PC-3 (cell line): ENCODE results near the gene COL2A1.

ENCODE experiments used
- EZH2 ChIP-seq: fragments of 300-600 bp; sonication (generic); IDR thresholded peaks from one replicate; pipeline ENCODE4 v1.6.1; 2017; ENCODE audit warnings: antibody characterized with exemption, mild to moderate bottlenecking, low read length; ENCODE audit not compliant: unreplicated experiment
- TF ChIP-seq, protein P1 (sequence below): fragments of 300-600 bp; sonication (generic); conservative IDR thresholded peaks from 2 replicates; pipeline ENCODE4 v1.5.1; 2017; ENCODE audit warnings: antibody characterized with exemption, low read depth, mild to moderate bottlenecking, low read length

DNA sequence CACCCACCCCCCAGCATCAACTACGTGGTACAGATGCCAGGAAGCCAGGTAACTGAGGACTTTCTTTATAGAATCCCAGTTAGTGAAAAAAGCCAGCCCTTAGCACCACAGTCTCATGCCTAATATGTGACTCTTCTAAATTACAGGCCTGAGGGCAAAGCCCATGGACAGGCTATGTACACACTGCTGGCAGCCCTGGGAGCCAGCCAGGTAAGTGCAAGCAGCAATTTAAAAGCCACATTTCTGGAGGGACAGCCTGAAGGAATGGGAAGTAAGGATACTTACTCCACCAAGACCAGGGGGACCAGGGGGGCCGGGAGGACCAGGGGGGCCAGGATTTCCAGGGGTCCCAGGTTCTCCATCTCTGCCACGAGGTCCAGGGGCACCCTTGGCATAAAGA, 7.0 kb downstream of the COL2A1 start:
- TF ChIP-seq, protein P1, sequence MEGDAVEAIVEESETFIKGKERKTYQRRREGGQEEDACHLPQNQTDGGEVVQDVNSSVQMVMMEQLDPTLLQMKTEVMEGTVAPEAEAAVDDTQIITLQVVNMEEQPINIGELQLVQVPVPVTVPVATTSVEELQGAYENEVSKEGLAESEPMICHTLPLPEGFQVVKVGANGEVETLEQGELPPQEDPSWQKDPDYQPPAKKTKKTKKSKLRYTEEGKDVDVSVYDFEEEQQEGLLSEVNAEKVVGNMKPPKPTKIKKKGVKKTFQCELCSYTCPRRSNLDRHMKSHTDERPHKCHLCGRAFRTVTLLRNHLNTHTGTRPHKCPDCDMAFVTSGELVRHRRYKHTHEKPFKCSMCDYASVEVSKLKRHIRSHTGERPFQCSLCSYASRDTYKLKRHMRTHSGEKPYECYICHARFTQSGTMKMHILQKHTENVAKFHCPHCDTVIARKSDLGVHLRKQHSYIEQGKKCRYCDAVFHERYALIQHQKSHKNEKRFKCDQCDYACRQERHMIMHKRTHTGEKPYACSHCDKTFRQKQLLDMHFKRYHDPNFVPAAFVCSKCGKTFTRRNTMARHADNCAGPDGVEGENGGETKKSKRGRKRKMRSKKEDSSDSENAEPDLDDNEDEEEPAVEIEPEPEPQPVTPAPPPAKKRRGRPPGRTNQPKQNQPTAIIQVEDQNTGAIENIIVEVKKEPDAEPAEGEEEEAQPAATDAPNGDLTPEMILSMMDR = no peak
- no peak for TF ChIP-seq EZH2
